GM18867 (cell line): ENCODE results near the gene CBL.
"Not testable (repeated sequence)": the region's sequence is repeated elsewhere in the genome, so short reads cannot be mapped to it uniquely, and the experiment has no call there.

Source experiments
- ATAC-seq: cut with Tn5 transposase; IDR thresholded peaks from one replicate; pipeline ENCODE4 v1.9.1; 2021; ENCODE audit warnings: mild to moderate bottlenecking, moderate library complexity; ENCODE audit not compliant: unreplicated experiment

The CBL gene

DNA sequence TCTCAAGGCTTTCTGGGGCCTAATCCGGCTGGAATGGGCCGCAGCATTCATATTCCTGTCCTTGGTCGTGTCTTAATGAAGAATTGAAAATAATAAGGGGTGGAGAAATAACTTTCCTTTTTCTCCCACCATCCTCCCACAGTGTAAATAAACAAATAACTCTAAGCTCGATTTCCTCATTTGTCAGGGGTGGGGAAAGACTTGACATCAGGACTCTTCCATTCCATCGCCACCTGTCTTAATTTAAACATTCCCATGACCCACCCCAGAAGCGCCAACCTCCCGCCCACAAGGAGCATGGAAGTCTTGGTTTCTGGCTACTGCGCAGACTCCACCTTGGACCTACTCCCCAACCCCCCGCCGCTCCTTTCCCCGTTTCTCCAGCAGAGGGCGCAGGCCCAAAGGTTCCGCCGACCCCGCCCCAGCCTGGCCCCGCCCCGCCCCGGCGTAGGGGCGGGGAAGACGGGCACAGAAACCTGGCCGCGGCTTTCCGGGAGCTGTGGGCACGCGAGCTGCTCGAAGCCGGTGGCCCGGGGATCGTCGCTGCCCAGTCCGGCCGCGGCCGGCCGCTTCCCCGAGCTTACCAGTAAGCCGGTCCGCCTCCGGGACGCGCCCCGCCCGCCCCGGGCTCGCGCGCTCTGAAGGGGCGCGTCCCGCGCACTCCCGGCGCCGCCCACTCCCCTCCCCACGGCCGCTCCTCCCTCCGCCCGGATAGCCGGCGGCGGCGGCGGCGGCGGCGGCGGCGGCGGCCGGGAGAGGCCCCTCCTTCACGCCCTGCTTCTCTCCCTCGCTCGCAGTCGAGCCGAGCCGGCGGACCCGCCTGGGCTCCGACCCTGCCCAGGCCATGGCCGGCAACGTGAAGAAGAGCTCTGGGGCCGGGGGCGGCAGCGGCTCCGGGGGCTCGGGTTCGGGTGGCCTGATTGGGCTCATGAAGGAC is at the start of gene CBL:
Gene CBL, plus strand, starts transcription at position 766 of the 937 bp plus-strand sequence. Its CDS starts 79 bp downstream, at position 845.
- peak; percentile 81 for ATAC-seq

DNA sequence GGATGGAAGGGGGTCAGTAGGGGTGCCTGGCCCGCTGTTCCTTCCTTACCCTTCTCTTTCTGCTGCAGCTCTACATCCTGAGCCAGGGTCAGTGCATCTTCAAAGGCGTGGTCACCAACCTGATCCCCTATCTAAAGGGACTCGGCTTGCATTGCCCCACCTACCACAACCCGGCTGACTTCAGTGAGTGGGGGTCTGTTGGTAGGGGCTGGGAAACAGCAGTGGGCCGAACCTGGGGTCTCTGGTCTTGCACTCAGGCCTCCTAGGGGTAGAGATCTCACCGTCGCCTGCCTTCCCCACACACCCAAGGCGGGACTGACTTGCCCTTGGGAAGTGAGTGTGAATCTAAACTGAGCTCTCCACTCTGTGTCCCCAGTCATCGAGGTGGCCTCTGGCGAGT is 49.6 kb upstream of the CBL start:
- ATAC-seq, result no peak

DNA sequence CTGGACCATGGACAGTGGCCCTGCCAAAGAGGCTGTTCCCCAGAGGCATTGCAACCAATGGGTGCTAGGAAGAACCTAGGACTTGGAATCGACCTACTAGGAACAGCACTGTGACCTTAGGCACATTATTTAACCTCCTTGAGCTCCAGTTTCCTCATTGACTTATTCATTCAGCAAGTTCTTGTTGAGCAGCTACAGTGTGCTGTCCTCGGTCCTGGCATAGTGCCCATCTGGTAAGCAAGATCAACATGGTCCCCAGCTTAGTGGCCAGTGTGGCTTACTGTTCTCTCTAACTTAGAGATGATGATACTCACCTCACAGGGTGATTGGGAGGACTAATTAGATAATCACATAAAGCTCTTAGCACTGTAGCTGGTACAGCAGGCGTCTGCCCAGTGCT is 49.1 kb upstream of the CBL start:
- no peak for ATAC-seq

DNA sequence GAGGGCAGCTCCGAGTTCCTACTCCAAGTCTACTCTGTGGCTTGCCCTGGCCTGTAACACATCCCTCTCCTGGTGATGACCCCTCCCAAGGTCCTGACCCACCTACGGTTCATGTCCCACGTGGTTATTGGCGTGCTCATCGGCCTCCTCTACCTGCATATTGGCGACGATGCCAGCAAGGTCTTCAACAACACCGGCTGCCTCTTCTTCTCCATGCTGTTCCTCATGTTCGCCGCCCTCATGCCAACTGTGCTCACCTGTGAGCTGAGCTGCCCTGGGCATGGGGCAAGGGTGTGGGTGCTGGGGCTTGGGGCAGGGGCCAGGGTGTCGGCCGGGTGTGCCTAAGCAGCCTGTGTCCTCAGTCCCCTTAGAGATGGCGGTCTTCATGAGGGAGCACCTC is 47.7 kb upstream of the CBL start:
- no peak for ATAC-seq

DNA sequence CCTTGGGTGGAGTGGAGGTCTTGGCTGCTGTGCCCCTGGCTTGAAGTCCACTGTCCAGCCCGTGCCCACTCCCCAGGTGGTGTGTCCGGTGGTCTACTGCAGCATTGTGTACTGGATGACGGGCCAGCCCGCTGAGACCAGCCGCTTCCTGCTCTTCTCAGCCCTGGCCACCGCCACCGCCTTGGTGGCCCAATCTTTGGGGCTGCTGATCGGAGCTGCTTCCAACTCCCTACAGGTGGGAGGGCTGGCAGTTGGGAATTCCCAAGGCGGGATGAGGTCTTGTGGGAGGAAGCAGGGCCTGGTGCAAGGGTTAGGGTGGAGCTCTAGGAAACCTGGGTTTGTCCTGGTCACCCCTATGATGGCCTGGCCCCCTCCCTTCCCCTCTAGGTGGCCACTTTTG is 46.0 kb upstream of the CBL start:
- no peak for ATAC-seq

DNA sequence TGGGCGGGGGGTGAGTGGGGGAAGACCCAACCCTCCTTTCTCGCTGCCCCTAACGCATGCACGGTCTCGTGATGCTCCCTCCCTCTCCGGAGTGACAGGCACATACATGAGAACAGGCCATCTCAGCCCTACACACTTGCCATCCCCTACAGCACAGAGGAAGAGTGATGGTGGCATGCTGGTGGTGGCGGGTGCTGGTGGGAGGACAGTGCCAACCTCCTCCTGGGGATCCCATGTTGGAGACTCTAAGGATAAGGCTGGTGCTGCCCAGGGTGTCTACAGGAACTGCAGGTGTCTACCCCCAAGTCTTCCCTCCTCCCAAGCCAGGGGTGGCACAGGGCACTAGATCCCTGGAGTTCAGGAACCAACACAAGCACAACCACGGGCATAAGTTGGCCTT is 44.3 kb upstream of the CBL start:
- no peak for ATAC-seq

DNA sequence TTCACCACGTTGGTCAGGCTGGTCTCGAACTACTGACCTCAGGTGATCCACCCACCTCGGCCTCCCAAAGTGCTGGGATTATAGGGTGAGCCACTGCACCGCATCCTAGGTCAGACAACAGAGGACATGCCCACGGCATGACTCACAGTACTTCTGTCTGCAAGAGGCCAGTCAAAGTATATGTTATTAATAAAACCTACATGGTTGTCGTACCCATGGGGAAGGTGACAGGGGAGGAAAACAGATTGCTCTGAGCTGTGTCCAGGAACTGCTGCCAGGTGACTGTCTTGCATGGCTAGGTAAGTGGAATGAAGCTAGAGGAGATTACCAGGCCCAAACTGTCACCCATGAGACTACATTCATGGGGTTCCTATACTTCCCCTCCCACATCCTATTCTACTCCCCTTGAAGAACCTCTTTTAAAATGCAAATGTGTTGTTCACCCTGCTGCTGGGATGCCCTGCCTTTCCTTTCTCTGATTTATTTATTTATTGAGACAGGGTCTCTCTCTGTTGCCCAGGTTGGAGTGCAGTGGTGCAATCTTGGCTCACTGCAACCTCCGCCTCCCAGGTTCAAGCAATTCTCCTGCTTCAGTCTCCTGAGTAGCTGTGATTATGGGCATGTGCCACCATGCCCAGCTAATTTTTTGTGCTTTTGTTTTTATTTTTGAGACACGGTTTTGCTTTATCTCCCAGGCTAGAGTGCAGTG is 39.6 kb upstream of the CBL start:
- ATAC-seq, result no peak

DNA sequence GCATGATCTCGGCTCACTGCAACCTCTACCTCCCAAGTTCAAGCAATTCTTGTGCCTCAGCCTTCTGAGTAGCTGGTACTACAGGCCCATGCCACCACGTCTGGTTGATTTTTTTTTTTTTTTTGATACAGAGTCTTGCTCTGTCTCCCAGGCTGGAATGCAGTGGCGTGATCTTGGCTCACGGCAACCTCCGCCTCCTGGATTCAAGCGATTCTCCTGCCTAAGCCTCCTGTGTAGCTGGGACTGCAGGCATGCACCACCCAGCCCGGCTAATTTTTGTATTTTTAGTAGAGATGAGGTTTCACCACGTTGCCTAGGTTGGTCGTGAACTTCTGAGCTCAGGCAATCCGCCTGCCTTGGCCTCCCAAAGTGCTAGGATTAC is 39.1 kb upstream of the CBL start:
- not testable (repeated sequence) for ATAC-seq

DNA sequence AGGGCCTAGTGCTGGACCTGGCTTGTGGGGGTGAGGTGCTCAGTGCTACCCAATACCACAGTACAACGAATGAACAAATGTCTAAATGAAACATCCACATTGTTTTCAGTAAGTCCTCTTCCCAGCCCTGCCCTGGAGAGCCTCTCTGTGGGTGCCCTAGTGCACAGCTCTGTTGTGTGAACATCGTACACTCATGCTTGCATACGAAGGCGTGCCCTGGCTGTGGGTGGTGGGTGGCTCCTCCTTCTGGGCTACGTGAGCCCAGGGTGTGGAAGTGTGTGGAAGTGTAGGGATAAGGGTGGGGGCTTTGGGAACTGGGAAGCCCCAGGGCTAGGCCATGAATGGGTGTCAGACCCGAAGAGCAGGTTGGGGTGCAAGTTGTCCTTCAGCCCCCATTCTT is 38.2 kb upstream of the CBL start:
- no peak for ATAC-seq

DNA sequence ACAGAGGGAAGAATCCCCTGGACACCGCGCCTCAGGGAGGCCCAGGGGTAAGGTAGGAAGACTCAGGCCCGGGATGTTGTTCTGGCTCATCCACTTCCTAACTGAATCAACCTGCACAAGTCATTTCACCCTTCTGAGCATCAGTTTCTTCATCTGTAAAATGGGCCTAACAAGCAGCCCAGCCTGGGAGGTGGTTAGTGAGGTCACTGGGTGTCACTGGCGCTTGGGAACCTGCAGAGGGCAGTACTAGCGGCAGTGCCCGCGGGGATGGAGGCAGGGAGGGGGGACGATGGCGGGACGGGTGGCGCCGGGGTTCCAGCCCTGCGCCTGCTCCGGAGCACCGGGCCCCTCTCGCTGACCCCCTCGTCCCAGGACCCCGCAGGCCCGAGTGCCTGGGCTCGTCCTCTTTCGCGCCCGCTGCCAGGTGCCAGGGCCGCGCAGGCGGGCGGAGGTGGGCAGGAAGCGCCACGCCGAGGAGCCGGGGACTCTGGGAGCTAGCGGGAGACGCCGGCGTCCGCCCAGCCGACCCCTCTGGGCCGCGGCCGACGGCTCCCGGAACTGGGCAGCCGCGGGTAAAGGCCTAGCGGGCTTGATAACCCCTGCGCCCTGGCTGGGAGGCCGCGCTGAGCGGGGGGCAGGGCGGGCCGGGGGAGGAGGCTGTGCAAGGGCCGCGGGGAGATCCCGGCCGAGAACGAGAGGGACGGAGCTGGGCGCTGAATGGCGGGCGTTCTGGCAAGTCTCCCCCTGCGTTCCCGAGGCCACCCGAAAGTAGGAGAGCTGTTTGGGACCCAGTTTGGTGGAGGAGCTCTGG is 37.5 kb upstream of the CBL start, which contains the start of gene NLRX1:
Gene NLRX1, plus strand, starts transcription at position 255 of the 811 bp plus-strand sequence. CDS start 2,679 bp downstream, outside the sequence.
- peak; percentile 88 for ATAC-seq

DNA sequence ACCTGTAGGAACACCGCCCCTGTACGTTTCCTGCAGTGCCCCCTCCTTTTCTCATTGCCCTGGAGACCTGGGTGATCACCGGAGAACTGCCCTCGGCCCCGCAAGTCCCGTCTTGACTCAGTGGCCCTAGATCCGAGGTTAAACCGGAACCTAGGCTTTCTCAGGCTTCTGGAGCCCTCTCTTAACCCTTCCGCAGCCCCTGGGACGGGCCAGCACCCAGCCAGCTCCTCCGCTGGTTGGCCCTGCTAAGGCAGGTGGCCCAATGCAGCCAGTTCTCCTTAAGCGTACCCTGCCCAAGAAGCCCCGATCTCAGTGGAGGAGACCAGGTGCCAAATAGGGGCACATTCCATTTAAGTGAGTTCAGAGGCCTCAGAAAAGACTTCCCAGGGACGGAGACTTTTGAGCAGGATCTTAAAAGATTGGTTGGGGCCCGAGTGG is 36.8 kb upstream of the CBL start:
- peak; percentile 25 for ATAC-seq

DNA sequence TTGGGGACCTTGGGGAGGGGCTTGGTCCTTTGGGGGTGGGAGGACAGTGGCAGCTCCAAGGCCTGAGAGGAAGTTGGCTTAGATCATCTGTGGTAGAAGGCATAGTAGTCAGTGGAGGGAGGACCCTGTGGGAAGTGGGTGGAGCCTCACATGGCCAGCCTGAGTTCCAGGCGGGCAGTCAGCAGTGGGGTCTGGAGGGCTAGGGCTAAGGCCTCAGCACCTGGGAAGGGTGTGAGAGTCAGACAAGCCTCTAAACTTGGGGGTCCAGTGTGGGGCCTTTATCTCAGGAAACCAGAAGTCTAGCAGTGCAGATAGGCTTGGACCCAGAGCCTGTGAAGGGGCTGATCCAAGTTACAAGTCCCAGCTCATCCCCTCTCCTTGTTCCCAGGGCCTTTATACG is 33.6 kb upstream of the CBL start:
- ATAC-seq, result no peak

DNA sequence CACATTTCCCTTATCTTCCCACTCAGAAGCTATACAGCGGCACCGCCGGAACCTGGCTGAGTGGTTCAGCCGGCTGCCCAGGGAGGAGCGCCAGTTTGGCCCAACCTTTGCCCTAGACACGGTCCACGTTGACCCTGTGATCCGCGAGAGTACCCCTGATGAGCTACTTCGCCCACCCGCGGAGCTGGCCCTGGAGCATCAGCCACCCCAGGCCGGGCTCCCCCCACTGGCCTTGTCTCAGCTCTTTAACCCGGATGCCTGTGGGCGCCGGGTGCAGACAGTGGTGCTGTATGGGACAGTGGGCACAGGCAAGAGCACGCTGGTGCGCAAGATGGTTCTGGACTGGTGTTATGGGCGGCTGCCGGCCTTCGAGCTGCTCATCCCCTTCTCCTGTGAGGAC is 32.7 kb upstream of the CBL start:
- no peak for ATAC-seq

DNA sequence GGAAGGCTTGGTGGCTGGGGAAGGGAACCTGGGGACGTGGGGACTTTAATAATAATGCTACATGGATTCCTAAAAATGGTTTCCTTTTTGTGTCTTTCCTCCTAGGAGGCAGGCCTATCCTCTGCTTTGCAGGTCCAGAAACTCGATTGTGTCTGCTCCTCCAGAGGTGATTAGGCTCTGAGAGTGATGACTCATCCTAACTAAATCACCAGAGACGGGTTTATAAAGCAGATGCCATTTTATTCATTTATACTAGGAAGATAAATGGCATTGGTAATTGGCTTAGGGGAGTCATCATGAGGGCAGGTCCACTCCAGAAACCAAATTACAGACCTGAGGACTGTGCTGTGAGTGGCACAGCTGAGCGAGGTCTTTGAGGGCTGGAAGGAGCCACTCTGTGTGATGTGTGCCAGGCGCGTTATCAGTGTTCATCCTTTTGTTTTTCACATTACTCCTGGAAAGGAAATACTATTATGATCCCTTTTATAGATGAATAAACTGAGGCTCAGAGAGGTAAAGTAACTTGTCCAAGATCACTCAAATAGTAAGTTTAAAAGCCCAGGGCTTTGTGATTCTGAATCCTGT is 30.6 kb upstream of the CBL start:
- ATAC-seq, result no peak

DNA sequence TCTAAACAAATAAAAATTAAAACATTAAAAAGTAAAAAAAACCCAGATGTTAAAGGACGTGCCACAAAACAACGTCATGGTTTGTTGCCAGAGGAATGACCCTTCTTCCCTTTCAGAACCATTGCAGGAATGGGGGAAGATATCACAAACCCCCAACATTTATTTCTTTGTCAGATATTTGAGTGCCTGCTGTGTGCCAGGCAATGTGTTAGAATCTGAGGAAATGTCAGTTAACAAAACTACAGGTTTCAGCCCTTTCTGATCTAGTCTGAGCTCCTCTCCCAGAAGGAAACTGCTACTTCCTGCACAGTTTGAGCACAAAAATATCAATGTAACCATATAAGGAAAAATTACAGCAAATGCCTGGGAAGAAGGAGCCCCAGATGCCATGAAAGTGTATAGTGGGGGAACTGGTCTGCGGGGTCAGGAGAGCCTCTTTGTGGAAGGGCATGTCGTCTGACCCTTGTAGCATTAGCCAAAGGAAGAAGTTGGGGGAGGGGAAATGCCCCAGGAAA is 27.9 kb upstream of the CBL start:
- no peak for ATAC-seq

DNA sequence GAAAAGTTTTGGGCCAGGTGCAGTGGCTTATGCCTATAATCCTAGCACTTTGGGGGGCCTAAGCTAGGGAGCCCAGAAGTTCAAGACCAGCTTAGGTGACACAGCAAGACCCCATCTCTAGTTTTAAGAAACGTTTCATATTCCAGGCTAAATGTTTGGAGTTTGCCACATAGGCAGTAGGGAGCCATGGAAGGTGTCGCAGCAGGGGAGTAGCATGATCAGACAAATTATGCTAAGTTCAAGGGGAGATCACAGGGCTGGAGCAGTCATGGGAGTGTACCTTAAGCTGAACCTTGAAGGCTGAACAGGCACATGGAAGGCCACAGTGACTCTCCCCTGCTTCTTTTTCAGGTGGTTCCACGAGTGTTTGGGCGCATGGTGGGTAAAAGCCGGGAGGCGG is 26.8 kb upstream of the CBL start:
- ATAC-seq, result no peak

DNA sequence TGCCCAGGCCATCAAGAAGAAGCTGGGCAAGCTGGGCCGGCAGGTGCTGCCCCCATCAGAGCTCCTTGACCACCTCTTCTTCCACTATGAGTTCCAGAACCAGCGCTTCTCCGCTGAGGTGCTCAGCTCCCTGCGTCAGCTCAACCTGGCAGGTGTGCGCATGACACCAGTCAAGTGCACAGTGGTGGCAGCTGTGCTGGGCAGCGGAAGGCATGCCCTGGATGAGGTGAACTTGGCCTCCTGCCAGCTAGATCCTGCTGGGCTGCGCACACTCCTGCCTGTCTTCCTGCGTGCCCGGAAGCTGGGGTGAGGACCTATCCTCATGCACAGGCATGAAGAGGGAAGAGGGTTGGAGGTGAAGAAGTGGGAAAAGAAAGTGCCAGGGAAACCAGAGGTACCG is 26.2 kb upstream of the CBL start:
- no peak for ATAC-seq

DNA sequence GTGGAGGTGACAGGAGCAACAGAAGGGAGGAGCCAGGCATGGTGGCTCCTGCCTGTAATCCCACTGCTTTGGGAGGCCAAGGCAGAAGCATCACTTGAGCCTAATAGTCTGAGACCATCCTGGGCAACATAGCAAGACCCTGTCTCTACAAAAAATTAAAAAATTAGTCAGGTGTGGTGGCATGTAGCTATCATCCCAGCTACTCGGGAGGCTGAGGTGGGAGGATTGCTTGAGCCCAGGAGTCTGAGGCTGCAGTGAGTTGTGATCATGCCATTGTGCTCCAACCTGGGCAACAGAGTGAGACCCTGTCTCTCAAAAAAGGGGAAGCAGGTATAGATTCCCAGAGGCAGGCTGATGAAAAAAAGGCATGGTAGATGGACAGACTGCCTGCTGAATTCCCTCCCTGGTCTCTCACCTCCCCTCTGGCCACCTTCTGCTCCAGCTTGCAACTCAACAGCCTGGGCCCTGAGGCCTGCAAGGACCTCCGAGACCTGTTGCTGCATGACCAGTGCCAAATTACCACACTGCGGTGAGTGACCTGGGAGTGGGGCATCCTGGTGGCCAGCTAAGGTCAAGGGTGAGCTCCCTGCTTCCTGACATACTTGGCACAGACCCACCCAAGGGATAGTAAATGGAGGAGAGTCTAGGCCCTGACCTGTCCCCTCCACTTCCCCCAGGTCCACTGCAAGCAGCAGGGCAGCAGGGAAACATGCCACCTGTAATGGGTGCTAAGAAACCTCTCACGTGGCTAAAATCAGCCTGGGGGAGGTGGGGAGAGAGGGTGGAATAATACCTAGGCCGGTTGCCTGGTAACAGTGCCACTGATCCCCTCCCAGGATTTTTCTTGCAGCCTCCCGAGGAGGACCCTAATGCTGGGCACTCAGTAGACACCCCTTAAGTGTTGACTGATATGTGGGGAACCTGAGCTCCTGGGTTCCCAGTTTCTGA is 25.1 kb upstream of the CBL start:
- no peak for ATAC-seq

DNA sequence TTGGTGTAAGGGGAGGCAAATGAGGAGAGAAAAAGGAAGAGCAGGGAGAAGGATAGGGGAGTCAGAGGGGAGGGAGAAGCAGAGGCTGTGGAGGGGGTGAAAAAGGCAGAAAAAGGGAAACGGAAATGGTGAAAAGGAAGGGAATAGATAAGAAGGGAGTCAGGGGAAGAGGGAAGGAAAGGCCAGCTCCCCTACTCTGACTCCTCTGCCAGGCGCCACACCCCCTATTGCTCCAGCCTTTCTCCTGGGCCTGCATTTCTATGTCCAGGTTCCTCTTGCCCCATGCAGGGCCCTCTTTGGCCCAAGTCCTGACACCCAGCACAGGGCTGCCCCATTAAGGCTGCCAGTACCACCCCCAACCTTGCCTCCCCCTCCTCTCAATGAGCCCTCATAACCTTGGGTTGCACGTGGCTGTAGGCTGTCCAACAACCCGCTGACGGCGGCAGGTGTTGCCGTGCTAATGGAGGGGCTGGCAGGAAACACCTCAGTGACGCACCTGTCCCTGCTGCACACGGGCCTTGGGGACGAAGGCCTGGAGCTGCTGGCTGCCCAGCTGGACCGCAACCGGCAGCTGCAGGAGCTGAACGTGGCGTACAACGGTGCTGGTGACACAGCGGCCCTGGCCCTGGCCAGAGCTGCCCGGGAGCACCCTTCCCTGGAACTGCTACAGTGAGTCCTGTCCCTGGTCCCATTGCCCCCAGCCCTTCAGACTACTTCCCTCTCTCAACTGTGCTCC is 24.3 kb upstream of the CBL start:
- no peak for ATAC-seq
